ENCODE measurements around the gene ISX.

ISX gene

DNA sequence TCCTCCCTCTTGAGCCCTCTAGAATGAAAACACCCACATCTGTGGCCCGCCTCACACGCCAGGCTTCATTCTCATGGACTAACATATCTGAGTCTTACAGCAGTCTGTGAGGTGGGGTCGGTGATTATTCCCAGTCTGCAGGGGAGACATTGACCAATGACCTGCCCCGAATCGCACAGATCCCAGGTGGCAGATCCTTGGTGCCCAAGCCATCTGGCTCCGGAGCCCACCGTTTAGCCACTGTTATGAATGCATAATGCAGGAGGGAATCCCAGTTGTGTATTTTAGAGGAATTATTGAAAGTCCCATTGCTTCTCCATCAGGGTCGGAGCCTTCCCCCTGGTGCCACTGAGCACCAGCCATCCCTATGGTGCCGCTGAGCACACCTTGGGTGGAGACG, 47.4 kb downstream of the ISX start:
- DNase-seq (ENCODE audit: low spot score): no peak

- no peak for DNase-seq (ENCODE audit: low spot score)
These were observed 48.4 kb downstream of the ISX start for GRCh38 chr22:35114131-35114980.

- no peak for DNase-seq (ENCODE audit: low spot score)
These were observed 49.6 kb downstream of the ISX start for GRCh38 chr22:35115515-35115914.

GRCh38 chr22:35116269-35116668, 50.3 kb downstream of the ISX start:
- no peak for DNase-seq (ENCODE audit: low spot score)

DNA sequence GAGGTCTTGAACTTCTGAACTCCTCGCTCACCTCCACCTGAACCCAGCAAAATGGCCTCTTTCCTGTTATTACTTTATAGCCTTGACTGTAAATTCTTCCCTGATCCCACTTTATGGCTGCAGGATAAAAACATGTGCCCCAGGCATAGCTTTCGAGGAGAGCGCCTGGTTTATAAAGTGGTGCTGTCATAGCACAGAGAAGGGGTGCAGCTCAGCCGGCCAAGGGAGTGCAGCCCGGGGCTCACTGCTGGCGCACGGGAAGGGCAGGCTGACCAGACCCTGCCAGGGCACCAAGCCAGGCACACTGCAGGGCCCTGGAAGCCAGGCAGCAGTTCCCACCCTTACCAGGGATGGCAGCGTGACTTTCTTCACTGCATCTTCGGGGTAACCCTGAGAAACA, 50.9 kb downstream of the ISX start:
- DNase-seq (ENCODE audit: low spot score): no peak

GRCh38 chr22:35119494-35119893, 53.5 kb downstream of the ISX start:
- no peak for DNase-seq (ENCODE audit: low spot score)

- no peak for DNase-seq (ENCODE audit: low spot score)
These were observed 58.8 kb downstream of the ISX start for GRCh38 chr22:35124691-35125219.

DNA sequence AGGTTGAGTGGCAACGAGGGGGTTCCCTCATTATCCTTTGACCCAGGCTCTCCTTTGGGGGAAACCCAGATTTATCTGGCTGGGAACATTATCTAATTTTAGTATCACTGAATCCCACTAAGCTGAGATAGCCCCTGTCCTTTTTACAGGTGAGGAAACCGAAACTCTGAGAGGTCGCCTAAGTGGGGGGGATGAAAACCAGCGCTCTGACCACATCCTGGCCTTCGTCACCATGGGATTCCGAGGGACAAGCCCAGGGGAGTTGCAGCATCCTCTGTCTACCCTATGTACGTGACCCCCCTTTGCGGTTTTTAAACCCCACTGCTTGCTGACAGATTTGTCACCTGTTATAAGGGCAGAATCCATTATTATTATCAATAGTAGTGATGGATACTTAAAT, 61.0 kb downstream of the ISX start:
- no peak for DNase-seq (ENCODE audit: low spot score)

DNA sequence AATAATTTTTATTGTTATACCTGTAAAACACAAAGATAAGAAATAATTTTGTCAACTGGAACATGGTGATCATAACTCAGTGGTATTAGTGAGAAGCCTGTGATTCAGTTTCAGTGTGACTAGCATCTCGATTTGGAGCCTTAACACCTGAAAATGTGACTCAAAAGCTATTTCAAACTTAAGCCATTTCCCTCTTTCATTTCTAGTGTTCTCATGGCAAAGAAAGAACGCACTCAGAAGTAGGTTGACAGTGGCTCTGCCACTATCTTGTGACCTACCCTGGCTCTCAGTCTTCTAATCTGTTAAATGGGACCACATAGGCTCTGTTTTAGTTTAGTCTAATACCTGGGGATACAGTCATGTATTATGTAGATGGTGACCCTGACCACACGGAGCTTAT, 62.7 kb downstream of the ISX start:
- DNase-seq (ENCODE audit: low spot score): no peak

- no peak for DNase-seq (ENCODE audit: low spot score)
These were observed 65.6 kb downstream of the ISX start for GRCh38 chr22:35131525-35132000.

DNA sequence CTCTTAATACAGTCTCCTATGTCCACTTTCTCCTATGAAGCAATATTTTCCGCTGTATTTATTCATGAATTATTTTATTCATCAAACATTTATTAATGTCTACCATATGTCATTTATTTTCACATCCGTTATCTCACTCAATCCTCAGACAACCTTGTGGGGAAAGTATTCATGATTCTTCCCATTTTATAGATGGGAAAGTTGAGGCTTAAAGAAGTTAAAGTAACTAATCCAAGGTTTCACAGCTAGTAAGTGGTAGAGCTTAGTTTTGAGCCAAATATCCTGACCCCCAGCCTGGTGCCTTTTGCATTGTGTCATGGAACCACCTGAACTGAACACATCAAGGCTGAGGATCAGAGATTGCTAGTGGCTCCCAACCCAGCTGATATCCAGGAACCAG, 66.6 kb downstream of the ISX start:
- no peak for DNase-seq (ENCODE audit: low spot score)

GRCh38 chr22:35133702-35134380, 67.9 kb downstream of the ISX start:
- no peak for DNase-seq (ENCODE audit: low spot score)

- no peak for DNase-seq (ENCODE audit: low spot score)
These were observed 68.7 kb downstream of the ISX start for GRCh38 chr22:35134637-35135036.

GRCh38 chr22:35135165-35135564, 69.2 kb downstream of the ISX start:
- no peak for DNase-seq (ENCODE audit: low spot score)

Measured in hematopoietic multipotent progenitor cell treated with erythropoietin and hydrocortisone succinate and interleukin-3 and kit ligand, for 17 days (in vitro differentiated cells).